Fibroblast of peridontal ligament (primary cell): Measurements from ENCODE around the gene IP6K1.
"Not testable (repeated sequence)": the region's sequence is repeated elsewhere in the genome, so short reads cannot be mapped to it uniquely, and the experiment has no call there.

ENCODE experiments used
- DNase-seq: peaks from one replicate; pipeline ENCODE4 v3.0.0-alpha.2; 2010; ENCODE audit errors: extremely low read depth

IP6K1 gene

DNA sequence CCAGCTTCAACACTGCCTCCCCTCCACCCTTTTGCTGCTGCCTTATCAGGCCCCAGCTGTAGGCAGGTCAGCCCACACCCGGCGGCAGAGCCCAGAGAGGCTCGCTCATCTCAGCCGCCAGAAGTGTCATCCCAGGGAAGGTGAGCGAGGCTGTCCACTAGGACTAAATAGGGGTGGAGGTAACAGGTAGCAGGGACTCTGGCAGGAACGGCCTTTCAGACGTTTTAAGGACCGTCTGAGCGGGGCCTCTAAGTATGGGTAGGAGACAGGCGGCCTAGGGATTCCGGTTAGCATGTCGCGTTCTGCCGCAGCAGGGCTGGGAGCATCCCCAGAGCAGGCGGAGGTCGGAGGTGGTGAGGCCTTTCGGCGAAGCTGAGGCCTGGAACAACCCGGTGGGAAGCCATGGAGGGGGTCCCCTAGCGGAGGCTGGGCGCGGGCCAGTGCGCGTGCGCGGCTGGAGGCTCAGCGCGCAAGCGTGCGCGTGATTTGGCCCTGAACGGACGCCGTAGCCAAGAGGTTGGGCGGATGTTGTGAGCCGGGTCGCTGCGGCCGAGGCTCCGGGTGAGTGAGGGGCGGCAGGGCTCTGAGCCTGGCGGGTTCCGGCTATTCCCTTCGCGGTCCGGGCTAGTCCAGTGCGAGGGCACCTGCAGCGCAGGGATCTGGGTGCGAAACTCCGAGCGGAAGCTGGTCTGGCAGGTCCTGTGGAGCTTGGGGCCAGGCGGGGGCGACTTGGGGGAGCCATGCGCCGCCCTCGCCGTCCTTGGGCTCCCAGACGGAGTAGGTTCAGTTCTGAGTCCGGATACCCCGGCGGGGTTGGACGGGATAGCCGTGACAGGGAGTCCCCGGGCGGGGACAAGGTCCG is 97.1 kb downstream of the IP6K1 start, which contains the start of the genes MST1 and RNF123:
Gene MST1, minus strand, starts transcription at position 429 of the 862 bp plus-strand sequence. CDS start 783 bp downstream, outside the sequence.
Gene RNF123, plus strand, starts transcription at position 512 of the 862 bp plus-strand sequence. CDS start 1,609 bp downstream, outside the sequence.
- DNase-seq, result peak; percentile 88

DNA sequence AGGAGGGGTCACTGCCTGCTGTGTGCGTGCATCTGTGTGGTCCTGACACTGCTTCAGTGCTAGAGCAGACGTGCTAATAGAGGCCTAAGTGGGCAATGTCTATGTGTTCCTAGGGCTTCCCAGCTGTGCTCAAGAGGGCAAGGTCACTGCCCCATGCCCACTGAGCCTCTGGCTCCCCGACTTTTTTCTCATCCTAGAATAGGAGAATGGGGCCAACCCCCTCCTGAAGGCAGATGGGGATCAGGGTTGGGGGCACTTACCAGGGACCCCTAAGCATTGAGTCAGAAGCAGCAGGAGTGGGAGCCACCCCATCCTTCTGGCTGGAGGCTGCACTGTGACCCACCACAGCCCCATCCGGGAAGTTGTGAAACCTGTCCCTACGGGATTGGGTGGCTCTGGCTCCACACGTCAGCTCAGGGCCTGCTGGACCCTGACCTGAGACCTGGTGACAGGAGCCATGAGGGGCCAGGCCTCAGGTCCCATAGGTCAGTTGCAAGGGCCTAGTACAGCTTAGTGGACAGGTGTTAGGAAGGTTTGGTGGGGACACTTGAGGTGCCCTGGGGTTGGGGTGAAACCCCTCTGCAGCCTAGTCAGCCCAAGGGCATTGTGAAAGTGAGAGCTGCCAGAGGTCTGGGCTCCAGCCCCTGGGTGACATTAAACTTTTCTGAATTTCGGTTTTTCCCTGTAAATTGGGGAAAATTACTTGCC is 97.8 kb downstream of the IP6K1 start:
- DNase-seq, result not testable (repeated sequence)

DNA sequence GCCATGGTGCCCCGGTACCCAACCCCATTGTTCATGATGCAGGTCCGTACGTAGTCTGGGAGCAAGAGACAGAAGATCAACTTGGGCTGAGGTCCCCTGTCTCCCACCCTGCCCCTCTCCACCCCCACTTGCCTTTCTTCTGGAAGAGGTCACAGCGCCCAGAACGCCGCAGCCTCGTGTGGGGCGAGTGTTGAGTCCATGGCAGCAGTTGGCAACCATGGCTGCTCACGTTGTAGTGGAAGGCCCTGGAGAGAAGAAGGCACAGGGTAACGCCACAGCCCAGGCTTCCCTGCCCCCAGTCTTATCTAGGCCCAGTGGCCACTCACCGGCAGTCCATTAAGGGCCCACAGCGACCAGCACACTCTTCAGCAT is 98.9 kb downstream of the IP6K1 start:
- not testable (repeated sequence) for DNase-seq

DNA sequence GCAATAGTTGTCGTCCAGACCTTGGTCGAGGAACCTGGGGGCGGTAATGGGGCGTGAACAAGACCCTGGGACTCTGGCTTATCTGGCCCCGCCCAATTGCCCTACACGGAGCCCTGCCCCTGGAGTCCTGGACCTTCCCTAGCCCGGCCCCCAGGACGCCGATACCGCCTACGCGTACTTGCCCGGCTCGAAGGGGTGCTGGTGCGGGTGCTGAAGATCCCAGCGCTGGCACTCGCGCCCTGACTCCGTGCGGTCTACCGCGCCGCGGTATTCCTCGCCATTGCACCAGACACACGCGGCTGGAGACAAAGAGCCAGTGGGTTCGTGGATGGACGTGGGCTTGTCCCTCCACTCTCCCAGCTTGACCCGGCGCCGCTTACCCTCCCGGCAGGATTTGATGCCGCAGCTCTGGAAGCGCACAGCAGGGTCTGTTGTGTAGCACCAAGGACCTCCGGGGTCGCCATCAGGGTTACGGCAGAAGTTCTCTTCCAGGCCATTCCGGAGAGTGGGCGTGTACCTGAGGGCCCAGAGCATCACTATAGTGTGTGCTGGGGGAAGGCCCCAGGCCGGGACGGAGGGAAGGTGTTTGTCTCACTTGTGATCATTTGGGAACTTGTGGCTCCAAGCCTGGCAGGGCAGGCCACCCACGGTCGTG is 99.4 kb downstream of the IP6K1 start:
- peak; percentile 21 for DNase-seq

DNA sequence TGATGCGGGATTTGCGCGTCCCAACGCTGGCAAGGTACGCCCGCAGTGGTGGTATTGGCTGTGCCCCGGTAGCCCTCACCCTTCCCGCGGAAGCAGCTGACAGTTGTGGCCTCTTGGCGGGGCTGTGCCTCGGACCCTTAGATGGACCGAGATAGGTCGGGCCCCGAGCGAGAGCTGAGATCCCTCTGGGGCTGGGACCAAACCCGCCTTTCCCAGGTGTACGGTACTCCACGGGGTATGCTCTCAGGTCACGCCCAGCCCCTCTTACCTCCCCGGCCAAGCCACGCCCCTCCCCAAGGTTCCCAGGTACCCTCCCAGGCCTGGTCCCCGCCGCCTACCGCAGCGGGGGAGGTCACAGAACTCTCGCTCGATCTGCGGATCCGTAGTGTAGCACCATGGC is 100.0 kb downstream of the IP6K1 start:
- not testable (repeated sequence) for DNase-seq

- not testable (repeated sequence) for DNase-seq
These were observed 100.5 kb downstream of the IP6K1 start for GRCh38 chr3:49685846-49686245.

- DNase-seq, result not testable (repeated sequence)
These were observed 101.2 kb downstream of the IP6K1 start for GRCh38 chr3:49685103-49685502.

DNA sequence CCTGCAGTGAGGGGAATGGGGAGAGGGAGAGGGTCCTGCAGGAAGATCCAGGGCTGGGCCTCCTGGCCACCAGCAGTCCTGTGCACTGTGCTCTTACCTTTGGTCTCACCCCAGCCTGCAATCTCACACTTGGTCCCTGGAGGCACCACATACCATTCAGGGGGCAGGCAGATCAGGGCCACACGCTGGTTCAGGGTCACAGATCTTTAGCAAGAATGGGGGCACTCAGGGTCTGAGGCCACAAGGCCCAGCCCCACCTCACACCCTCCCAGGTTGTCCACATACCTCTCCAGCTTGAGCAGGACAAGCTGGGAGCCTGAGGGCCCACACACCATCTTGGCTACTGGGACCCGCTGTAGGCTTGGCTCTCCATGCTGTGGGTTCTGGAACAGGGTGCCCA is 101.9 kb downstream of the IP6K1 start:
- not testable (repeated sequence) for DNase-seq

- DNase-seq, result no peak
These were observed 103.2 kb downstream of the IP6K1 start for GRCh38 chr3:49683162-49683561.

DNA sequence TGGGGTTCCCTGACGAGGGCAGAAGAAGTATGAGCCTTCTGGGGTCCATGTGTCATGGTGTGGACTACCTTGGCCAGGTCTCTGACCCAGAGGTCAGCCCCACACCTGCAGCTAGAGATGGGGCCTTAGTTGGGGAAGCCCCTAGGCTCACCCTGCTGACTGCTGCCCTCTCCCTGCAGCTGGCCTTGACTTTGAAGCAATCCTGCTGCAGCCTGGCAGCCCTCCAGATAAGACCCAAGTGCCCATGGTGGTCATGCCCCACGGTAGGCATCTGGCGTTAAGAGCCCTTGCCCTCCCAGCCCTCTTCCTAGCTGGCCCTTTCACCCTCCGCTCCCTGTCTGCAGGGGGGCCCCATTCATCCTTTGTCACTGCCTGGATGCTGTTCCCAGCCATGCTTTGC is 104.8 kb downstream of the IP6K1 start:
- no peak for DNase-seq

GRCh38 chr3:49681232-49681522 is 105.2 kb downstream of the IP6K1 start:
- DNase-seq, result no peak

DNA sequence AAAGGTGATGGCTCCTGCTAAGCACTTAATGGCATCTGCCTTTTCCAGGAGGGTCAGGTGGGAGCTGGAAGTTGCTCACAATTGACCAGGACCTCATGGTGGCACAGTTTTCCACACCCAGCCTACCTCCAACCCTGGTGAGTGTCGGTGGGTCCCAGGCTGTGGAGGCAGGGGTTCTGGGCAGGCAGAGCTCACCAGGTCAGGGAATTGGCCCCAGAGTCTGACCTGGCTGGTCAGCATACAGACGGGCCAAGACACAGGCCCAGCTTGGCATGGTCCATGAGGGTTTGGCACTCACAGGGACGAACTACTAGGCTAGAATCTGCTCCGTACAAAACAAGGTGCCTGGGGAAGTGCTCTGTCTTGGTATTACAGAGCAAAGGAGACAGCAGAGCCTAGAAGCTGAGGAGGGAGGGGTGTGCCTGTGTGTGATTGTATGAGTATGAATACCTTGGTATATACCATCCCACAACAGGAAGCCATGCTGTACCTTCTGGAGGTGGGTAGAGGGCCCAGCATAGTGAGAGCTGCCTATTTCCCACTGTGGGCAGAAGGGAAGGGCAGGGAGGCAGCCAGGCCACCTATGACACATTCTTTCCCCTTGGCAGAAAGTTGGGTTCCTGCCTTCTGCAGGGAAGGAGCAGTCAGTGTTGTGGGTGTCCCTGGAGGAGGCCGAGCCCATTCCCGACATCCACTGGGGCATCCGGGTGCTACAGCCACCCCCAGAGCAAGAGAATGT is 105.7 kb downstream of the IP6K1 start:
- DNase-seq, result no peak

DNA sequence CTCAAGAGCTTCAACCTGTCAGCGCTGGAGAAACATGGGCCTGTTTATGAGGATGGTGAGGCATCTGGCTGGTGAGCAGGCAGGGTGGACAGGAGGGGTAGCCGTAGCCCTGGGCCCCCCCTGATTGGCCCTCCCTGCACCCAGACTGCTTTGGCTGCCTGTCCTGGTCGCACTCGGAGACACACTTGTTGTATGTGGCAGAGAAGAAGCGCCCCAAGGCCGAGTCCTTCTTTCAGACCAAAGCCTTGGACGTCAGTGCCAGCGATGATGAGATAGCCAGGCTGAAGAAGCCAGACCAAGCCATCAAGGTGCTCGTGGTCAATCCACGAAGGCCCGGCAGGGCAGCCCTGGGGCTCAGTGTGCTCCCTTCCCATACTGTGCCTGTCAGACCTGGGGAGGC is 110.4 kb downstream of the IP6K1 start:
- no peak for DNase-seq

- no peak for DNase-seq
These were observed 111.8 kb downstream of the IP6K1 start for GRCh38 chr3:49674497-49674983.
